Mucosa of descending colon (tissue), 3 donors: Measurements from ENCODE around the gene PRKAR1B. TPM values are rescaled to one million over a fixed set of nuclear protein-coding genes. Genes with fewer than 3 reads are reported as not detected.
A peak's percentile ranks its signal among the peaks of the same experiment; 100 is the strongest.

Experiments used
- ATAC-seq: fragments of 200-7000 bp; cut with Tn5 transposase; one replicate; pipeline ENCODE4 v1.9.1; 2020; ENCODE audit warnings: mild to moderate bottlenecking, moderate library complexity
- DNase-seq, 3 donors: peaks; one replicate each; pipeline ENCODE4 v3.0.0-alpha.2; 2020
- H3K36me3 ChIP-seq: fragments of 200-600 bp; one replicate; pipeline ENCODE4 v1.8.0; 2021; ENCODE audit warnings: low read depth, mild to moderate bottlenecking
- H3K4me1 ChIP-seq: fragments of 200-600 bp; one replicate; pipeline ENCODE4 v1.8.0; 2021; ENCODE audit warnings: low read depth, mild to moderate bottlenecking
- H3K4me3 ChIP-seq: fragments of 200-600 bp; one replicate; pipeline ENCODE4 v1.8.0; 2021; ENCODE audit warnings: mild to moderate bottlenecking
- H3K9me3 ChIP-seq: fragments of 200-600 bp; one replicate; pipeline ENCODE4 v1.8.0; 2021; ENCODE audit warnings: mild to moderate bottlenecking
- CTCF ChIP-seq: fragments of 200-600 bp; IDR thresholded peaks from one replicate; pipeline ENCODE4 v1.8.0; 2022; ENCODE audit warnings: antibody characterized with exemption, mild to moderate bottlenecking
- intact Hi-C, 2 donors: fragments of 100-400 bp; cut with DNase I in 1 of 2; cut with micrococcal nuclease in 1 of 2; formaldehyde crosslinking; loops; one replicate each; pipeline versions ENCODE4 v1.11.0 to v1.11.1; 2022; cut with DNase I, micrococcal nuclease
- total RNA-seq, 3 donors: library from RNA; stranded (reverse); fragmentation: NEBNext Ultra II Directional in 2 of 3; extraction: Animal tissue kit (Norgen Biotek cat#: 25700) in 2 of 3; gene quantifications; one replicate each; pipeline versions ENCODE4 v1.2.1 to v1.2.4, GENCODE V29; 2021 to 2023
- donor health status: DM: no; HTN: no; CAD: no; lungs with moderate emphysema.
- donor health status: DM: no; HTN: no; CAD: no.
- donor health status: DM: no; HTN: yes; CAD: no.

PRKAR1B gene
- total RNA-seq, 3 donors from 2014 or later, result 10.1 to 24.5 (median 24.4) TPM

GRCh38 chr7:732094-732541 is 5.0 kb upstream of the PRKAR1B start:
- DNase-seq (peak; percentile 78 to 86 (median 83)), ATAC-seq (peak; percentile 90)
- intact Hi-C loops, result no loop called here
- Histone ChIP-seq H3K4me3 (no peak overlapping the region), H3K9me3 (peaks cover 5% of the 10 kb centered on the region), H3K36me3 (no peaks in the 10 kb centered on the region), H3K4me1 (peaks cover 22% of the 10 kb centered on the region)
- no peak for TF ChIP-seq CTCF

- H3K4me3 ChIP-seq, result no peak overlapping the region
- ATAC-seq (no peak), DNase-seq (peak in 1 of 3 donors; percentile 22)
- TF ChIP-seq CTCF, result no peak
- intact Hi-C loops, result no loop called here
- peaks cover 5% of the 10 kb centered on the region for H3K9me3 ChIP-seq
- peaks cover 22% of the 10 kb centered on the region for H3K4me1 ChIP-seq
- no peaks in the 10 kb centered on the region for H3K36me3 ChIP-seq
These were observed 4.5 kb upstream of the PRKAR1B start for GRCh38 chr7:731440-732085.

GRCh38 chr7:730501-731439 is 3.7 kb upstream of the PRKAR1B start:
- Histone ChIP-seq H3K9me3 (peaks cover 5% of the 10 kb centered on the region), H3K4me1 (peaks cover 26% of the 10 kb centered on the region), H3K36me3 (no peaks in the 10 kb centered on the region), H3K4me3 (no peak overlapping the region)
- no peak for ATAC-seq
- intact Hi-C loops, result no loop called here
- TF ChIP-seq CTCF, result no peak
- peak in 1 of 3 donors; percentile 23 for DNase-seq

- Histone ChIP-seq H3K9me3 (peaks cover 2% of the 10 kb centered on the region), H3K36me3 (no peaks in the 10 kb centered on the region), H3K4me3 (no peak overlapping the region), H3K4me1 (peaks cover 27% of the 10 kb centered on the region)
- TF ChIP-seq CTCF, result no peak
- DNase-seq, result no peak
- no peak for ATAC-seq
- intact Hi-C loops, result no loop called here
These were observed 2.3 kb upstream of the PRKAR1B start for GRCh38 chr7:729140-730000.

- no peak for TF ChIP-seq CTCF
- Histone ChIP-seq H3K36me3 (no peaks in the 10 kb centered on the region), H3K4me3 (no peak overlapping the region), H3K9me3 (no peaks in the 10 kb centered on the region), H3K4me1 (peaks cover 27% of the 10 kb centered on the region)
- intact Hi-C loops, result no loop called here
- no peak for DNase-seq
- ATAC-seq, result no peak
These were observed 1.5 kb upstream of the PRKAR1B start for GRCh38 chr7:728602-729001.
